ENCODE measurements around the gene USP17L10. TPM values are rescaled to one million over a fixed set of nuclear protein-coding genes. Genes with fewer than 3 reads are reported as not detected.
"Not testable (repeated sequence)": the region's sequence is repeated elsewhere in the genome, so short reads cannot be mapped to it uniquely, and the experiment has no call there.

The USP17L10 gene, protein sequence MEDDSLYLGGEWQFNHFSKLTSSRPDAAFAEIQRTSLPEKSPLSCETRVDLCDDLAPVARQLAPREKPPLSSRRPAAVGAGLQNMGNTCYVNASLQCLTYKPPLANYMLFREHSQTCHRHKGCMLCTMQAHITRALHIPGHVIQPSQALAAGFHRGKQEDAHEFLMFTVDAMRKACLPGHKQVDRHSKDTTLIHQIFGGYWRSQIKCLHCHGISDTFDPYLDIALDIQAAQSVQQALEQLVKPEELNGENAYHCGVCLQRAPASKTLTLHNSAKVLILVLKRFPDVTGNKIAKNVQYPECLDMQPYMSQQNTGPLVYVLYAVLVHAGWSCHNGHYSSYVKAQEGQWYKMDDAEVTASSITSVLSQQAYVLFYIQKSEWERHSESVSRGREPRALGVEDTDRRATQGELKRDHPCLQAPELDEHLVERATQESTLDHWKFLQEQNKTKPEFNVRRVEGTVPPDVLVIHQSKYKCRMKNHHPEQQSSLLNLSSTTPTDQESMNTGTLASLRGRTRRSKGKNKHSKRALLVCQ
- not detected in 2 replicates for total RNA-seq (2014; rRNA removed; shearing (Covaris generic))

DNA sequence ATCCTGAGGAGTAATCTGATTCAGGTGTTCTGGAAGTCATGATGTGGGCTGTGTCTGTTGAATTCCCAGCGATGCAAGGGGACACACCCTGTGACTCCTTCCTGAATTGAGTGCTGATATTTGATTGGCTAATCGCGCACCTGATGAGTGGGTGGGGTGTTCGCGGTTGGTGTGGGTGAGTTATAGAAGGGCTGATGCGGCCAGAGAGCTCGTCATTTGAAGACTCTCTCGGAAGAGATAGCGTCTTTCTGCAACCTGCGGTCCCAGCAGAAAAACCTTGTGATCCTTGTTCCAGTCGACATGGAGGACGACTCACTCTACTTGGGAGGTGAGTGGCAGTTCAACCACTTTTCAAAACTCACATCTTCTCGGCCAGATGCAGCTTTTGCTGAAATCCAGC lies at the start of gene USP17L10:
Gene USP17L10 (plus strand): TSS at position 301 of the 400 bp plus-strand sequence. CDS start 0 bp downstream, at position 301.
- H3K9me3 ChIP-seq (replicated peaks); H3K36me3 ChIP-seq; H3K4me3 ChIP-seq; H3K27ac ChIP-seq; H3K27me3 ChIP-seq (replicated peaks); DNase-seq (ENCODE audit: low read depth in 1 of 2, low spot score in 2 of 2); H3K4me1 ChIP-seq (replicated peaks): not testable (repeated sequence)

DNA sequence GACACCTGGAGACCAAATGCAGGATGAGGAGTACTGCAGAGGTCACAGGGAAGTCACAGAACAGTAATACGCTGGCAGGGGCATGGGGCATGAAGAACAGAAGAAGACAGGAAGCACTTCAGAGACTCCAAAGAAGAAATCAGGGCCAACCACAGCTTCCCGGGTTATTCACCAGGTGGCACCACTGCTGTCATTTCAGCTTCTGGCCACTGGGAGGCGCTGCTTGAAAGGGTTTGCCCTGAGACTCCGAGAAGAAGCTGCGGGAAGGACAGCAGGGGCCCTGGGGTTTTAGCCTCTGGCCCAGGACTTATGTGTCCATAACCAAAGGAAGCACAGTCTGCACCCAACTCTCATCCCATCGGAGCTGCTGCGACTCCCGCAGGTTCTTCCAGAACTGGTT lies 44.5 kb upstream of the USP17L10 start:
- H3K4me1 ChIP-seq (replicated peaks); H3K27ac ChIP-seq; H3K36me3 ChIP-seq; H3K4me3 ChIP-seq; DNase-seq (ENCODE audit: low read depth in 1 of 2, low spot score in 2 of 2); H3K9me3 ChIP-seq (replicated peaks); H3K27me3 ChIP-seq (replicated peaks): not testable (repeated sequence)

DNA sequence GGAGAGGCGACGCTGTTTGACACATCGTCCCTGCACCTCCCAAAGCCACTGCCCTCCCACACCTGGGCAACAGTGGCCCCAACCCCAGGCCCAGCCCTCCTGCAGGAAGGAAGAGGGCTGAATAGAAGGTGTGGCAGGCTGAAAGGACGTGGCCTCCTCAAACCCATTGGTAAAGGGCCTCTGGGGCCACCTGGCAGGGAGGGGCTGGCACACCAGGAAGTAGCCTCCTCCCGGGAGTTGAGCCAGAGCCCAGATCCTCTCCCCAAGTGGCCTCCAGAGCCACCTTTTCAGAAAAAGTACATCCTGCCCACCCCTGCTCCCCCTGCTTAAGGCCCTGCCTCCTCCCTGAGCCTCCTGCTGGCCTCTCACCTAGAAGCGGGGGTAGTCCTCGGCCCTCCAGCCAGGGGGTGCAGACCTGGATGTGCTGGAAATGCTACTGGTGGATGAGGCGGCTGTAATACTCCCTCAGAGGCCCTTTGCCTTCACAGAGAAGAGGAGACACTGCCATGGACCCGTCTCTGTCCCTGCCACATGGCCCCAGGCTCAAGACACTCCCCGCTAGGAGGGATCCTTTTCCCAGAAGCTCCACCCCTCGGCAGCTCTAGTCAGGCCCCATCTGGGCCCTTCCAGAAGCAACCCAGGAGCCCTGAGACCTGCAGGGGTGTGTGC lies 40.5 kb upstream of the USP17L10 start, which contains the start of gene FAM90A26:
Gene FAM90A26 (plus strand): TSS at position 619 of the 669 bp plus-strand sequence. CDS start 2,764 bp downstream, outside the sequence.
- DNase-seq (ENCODE audit: low read depth in 1 of 2, low spot score in 2 of 2); H3K36me3 ChIP-seq; H3K4me3 ChIP-seq; H3K27ac ChIP-seq; H3K27me3 ChIP-seq (replicated peaks); H3K9me3 ChIP-seq (replicated peaks); H3K4me1 ChIP-seq (replicated peaks): not testable (repeated sequence)

DNA sequence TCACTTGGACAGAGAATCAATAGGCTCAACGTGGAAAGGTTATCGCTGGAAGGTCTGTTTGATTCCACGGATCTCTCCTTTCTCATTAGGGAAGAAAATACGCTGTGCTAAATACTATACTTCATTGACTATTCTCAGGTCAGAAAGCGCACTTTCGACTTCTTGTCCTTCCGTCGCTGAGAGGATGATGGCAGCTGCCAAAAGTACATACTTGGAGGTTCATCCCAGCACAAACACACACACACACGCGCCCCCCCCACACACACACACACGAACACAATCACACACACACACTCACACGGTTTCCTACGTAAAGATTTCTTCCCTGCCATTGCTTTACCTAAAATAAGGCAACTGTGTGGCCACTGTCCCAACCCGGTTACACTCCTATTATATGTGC lies 4.2 kb downstream of the USP17L10 start:
- DNase-seq (ENCODE audit: low read depth in 1 of 2, low spot score in 2 of 2), result peak in 1 of 2 experiments; percentile 50
- not testable (repeated sequence) for H3K4me3 ChIP-seq; H3K9me3 ChIP-seq (replicated peaks); H3K27ac ChIP-seq; H3K36me3 ChIP-seq; H3K4me1 ChIP-seq (replicated peaks); H3K27me3 ChIP-seq (replicated peaks)

DNA sequence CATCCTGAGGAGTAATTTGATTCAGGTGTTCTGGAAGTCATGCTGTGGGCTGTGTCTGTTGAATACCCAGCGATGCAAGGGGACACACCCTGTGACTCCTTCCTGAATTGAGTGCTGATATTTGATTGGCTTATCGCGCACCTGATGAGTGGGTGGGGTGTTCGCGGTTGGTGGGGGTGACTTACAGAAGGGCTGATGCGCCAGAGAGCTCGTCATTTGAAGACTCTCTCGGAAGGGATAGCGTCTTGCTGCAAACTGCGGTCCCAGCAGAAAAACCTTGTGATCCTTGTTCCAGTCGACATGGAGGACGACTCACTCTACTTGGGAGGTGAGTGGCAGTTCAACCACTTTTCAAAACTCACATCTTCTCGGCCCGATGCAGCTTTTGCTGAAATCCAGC lies 4.6 kb downstream of the USP17L10 start, which contains the start of gene USP17L11:
Gene USP17L11 (plus strand): TSS at position 301 of the 400 bp plus-strand sequence. CDS start 0 bp downstream, at position 301.
- H3K4me1 ChIP-seq (replicated peaks); DNase-seq (ENCODE audit: low read depth in 1 of 2, low spot score in 2 of 2); H3K27ac ChIP-seq; H3K9me3 ChIP-seq (replicated peaks); H3K36me3 ChIP-seq; H3K4me3 ChIP-seq; H3K27me3 ChIP-seq (replicated peaks): not testable (repeated sequence)

DNA sequence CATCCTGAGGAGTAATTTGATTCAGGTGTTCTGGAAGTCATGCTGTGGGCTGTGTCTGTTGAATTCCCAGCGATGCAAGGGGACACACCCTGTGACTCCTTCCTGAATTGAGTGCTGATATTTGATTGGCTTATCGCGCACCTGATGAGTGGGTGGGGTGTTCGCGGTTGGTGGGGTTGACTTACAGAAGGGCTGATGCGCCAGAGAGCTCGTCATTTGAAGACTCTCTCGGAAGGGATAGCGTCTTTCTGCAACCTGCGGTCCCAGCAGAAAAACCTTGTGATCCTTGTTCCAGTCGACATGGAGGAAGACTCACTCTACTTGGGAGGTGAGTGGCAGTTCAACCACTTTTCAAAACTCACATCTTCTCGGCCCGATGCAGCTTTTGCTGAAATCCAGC lies 9.4 kb downstream of the USP17L10 start, which contains the start of gene USP17L12:
Gene USP17L12 (plus strand): TSS at position 301 of the 400 bp plus-strand sequence. CDS start 0 bp downstream, at position 301.
- not testable (repeated sequence) for H3K27me3 ChIP-seq (replicated peaks); DNase-seq (ENCODE audit: low read depth in 1 of 2, low spot score in 2 of 2); H3K4me1 ChIP-seq (replicated peaks); H3K9me3 ChIP-seq (replicated peaks); H3K27ac ChIP-seq; H3K4me3 ChIP-seq; H3K36me3 ChIP-seq

DNA sequence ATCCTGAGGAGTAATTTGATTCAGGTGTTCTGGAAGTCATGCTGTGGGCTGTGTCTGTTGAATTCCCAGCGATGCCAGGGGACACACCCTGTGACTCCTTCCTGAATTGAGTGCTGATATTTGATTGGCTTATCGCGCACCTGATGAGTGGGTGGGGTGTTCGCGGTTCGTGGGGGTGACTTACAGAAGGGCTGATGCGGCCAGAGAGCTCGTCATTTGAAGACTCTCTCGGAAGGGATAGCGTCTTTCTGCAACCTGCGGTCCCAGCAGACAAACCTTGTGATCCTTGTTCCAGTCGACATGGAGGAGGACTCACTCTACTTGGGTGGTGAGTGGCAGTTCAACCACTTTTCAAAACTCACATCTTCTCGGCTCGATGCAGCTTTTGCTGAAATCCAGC lies 14.1 kb downstream of the USP17L10 start, which contains the start of gene USP17L13:
Gene USP17L13 (plus strand): TSS at position 301 of the 400 bp plus-strand sequence. CDS start 0 bp downstream, at position 301.
- H3K27ac ChIP-seq; H3K27me3 ChIP-seq (replicated peaks); H3K4me1 ChIP-seq (replicated peaks): not testable (repeated sequence)

DNA sequence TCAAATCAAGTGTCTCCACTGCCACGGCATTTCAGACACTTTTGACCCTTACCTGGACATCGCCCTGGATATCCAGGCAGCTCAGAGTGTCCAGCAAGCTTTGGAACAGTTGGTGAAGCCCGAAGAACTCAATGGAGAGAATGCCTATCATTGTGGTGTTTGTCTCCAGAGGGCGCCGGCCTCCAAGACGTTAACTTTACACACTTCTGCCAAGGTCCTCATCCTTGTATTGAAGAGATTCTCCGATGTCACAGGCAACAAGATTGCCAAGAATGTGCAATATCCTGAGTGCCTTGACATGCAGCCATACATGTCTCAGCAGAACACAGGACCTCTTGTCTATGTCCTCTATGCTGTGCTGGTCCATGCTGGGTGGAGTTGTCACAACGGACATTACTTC lies 19.8 kb downstream of the USP17L10 start:
- not testable (repeated sequence) for H3K27me3 ChIP-seq (replicated peaks); H3K4me1 ChIP-seq (replicated peaks); H3K9me3 ChIP-seq (replicated peaks); H3K36me3 ChIP-seq; DNase-seq (ENCODE audit: low read depth in 1 of 2, low spot score in 2 of 2); H3K4me3 ChIP-seq; H3K27ac ChIP-seq

More for the DNA sequence above, 14.1 kb downstream of the USP17L10 start, which contains the start of gene USP17L13:
- not testable (repeated sequence) for H3K9me3 ChIP-seq (replicated peaks); H3K4me3 ChIP-seq; H3K36me3 ChIP-seq; DNase-seq (ENCODE audit: low read depth in 1 of 2, low spot score in 2 of 2)

DNA sequence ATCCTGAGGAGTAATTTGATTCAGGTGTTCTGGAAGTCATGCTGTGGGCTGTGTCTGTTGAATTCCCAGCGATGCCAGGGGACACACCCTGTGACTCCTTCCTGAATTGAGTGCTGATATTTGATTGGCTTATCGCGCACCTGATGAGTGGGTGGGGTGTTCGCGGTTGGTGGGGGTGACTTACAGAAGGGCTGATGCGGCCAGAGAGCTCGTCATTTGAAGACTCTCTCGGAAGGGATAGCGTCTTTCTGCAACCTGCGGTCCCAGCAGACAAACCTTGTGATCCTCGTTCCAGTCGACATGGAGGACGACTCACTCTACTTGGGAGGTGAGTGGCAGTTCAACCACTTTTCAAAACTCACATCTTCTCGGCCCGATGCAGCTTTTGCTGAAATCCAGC lies 23.6 kb downstream of the USP17L10 start, which contains the start of gene USP17L15:
Gene USP17L15 (plus strand): TSS at position 301 of the 400 bp plus-strand sequence. CDS start 0 bp downstream, at position 301.
- H3K36me3 ChIP-seq; H3K9me3 ChIP-seq (replicated peaks); H3K27ac ChIP-seq; H3K4me3 ChIP-seq; H3K4me1 ChIP-seq (replicated peaks); DNase-seq (ENCODE audit: low read depth in 1 of 2, low spot score in 2 of 2); H3K27me3 ChIP-seq (replicated peaks): not testable (repeated sequence)

DNA sequence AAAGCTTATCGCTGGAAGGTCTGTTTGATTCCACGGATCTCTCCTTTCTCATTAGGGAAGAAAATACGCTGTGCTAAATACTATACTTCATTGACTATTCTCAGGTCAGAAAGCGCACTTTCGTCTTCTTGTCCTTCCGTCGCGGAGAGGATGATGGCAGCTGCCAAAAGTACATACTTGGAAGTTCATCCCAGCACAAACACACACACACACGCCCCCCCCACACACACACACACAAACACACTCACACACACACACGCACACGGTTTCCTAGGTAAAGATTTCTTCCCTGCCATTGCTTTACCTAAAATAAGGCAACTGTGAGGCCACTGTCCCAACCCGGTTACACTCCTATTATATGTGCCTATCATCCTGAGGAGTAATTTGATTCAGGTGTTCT lies 28.0 kb downstream of the USP17L10 start:
- H3K27me3 ChIP-seq (replicated peaks), result not testable (repeated sequence)

DNA sequence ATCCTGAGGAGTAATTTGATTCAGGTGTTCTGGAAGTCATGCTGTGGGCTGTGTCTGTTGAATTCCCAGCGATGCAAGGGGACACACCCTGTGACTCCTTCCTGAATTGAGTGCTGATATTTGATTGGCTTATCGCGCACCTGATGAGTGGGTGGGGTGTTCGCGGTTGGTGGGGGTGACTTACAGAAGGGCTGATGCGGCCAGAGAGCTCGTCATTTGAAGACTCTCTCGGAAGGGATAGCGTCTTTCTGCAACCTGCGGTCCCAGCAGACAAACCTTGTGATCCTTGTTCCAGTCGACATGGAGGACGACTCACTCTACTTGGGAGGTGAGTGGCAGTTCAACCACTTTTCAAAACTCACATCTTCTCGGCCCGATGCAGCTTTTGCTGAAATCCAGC lies 33.1 kb downstream of the USP17L10 start, which contains the start of gene USP17L17:
Gene USP17L17 (plus strand): TSS at position 301 of the 400 bp plus-strand sequence. CDS start 0 bp downstream, at position 301.
- H3K36me3 ChIP-seq; H3K27ac ChIP-seq; DNase-seq (ENCODE audit: low read depth in 1 of 2, low spot score in 2 of 2); H3K27me3 ChIP-seq (replicated peaks); H3K4me1 ChIP-seq (replicated peaks); H3K4me3 ChIP-seq; H3K9me3 ChIP-seq (replicated peaks): not testable (repeated sequence)

More for the DNA sequence above, 28.0 kb downstream of the USP17L10 start:
- not testable (repeated sequence) for H3K27ac ChIP-seq; H3K4me3 ChIP-seq; H3K4me1 ChIP-seq (replicated peaks); H3K36me3 ChIP-seq; H3K9me3 ChIP-seq (replicated peaks)
- peak; percentile 0 to 54 for DNase-seq (ENCODE audit: low read depth in 1 of 2, low spot score in 2 of 2)

DNA sequence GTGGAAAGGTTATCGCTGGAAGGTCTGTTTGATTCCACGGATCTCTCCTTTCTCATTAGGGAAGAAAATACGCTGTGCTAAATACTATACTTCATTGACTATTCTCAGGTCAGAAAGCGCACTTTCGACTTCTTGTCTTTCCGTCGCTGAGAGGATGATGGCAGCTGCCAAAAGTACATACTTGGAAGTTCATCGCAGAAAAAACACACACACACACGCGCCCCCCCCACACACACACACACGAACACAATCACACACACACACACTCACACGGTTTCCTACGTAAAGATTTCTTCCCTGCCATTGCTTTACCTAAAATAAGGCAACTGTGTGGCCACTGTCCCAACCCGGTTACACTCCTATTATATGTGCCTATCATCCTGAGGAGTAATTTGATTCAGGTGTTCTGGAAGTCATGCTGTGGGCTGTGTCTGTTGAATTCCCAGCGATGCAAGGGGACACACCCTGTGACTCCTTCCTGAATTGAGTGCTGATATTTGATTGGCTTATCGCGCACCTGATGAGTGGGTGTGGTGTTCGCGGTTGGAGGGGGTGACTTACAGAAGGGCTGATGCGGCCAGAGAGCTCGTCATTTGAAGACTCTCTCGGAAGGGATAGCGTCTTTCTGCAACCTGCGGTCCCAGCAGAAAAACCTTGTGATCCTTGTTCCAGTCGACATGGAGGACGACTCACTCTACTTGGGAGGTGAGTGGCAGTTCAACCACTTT lies 37.7 kb downstream of the USP17L10 start, which contains the start of gene USP17L18:
Gene USP17L18 (plus strand): TSS at position 678 of the 728 bp plus-strand sequence. CDS start 0 bp downstream, at position 678.
- DNase-seq (ENCODE audit: low read depth in 1 of 2, low spot score in 2 of 2), result peak; percentile 1 to 51
- not testable (repeated sequence) for H3K27me3 ChIP-seq (replicated peaks); H3K36me3 ChIP-seq; H3K4me3 ChIP-seq; H3K9me3 ChIP-seq (replicated peaks); H3K27ac ChIP-seq; H3K4me1 ChIP-seq (replicated peaks)

DNA sequence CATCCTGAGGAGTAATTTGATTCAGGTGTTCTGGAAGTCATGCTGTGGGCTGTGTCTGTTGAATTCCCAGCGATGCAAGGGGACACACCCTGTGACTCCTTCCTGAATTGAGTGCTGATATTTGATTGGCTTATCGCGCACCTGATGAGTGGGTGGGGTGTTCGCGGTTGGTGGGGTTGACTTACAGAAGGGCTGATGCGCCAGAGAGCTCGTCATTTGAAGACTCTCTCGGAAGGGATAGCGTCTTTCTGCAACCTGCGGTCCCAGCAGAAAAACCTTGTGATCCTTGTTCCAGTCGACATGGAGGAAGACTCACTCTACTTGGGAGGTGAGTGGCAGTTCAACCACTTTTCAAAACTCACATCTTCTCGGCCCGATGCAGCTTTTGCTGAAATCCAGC lies 42.6 kb downstream of the USP17L10 start, which contains the start of gene USP17L19:
Gene USP17L19 (plus strand): TSS at position 301 of the 400 bp plus-strand sequence. CDS start 0 bp downstream, at position 301.
- not testable (repeated sequence) for H3K27ac ChIP-seq; DNase-seq (ENCODE audit: low read depth in 1 of 2, low spot score in 2 of 2); H3K36me3 ChIP-seq; H3K4me3 ChIP-seq; H3K9me3 ChIP-seq (replicated peaks); H3K27me3 ChIP-seq (replicated peaks); H3K4me1 ChIP-seq (replicated peaks)

All from SJSA1 (cell line).